OCI-LY7 (cell line): Measurements from ENCODE around the gene SLX4IP.

Source experiments
- CTCF ChIP-seq: fragments of 200-600 bp; sonication (generic); conservative IDR thresholded peaks from 2 replicates; pipeline ENCODE4 v1.5.1; 2014; ENCODE audit warnings: mild to moderate bottlenecking, antibody characterized with exemption, low read length, moderate library complexity, mixed read lengths
- EZH2phosphoT487 ChIP-seq: fragments of 200-600 bp; sonication (generic); IDR thresholded peaks from 2 replicates; pipeline ENCODE4 v1.6.1; 2018; ENCODE audit warnings: low read depth, borderline replicate concordance, mild to moderate bottlenecking, mixed run types, antibody characterized with exemption, low read length, moderate library complexity, mixed read lengths

- TF ChIP-seq CTCF = no peak
- no peak for TF ChIP-seq EZH2phosphoT487
Measured at GRCh38 chr20:10642856-10643559, 207.9 kb downstream of the SLX4IP start.
